ENCODE results near the gene GRIN3A.
A peak's percentile ranks its signal among the peaks of the same experiment; 100 is the strongest.
"Not testable (repeated sequence)": the region's sequence is repeated elsewhere in the genome, so short reads cannot be mapped to it uniquely, and the experiment has no call there.

GRIN3A gene

GRCh38 chr9:101738566-101739183 lies at the start of gene GRIN3A:
Gene GRIN3A (minus strand): TSS chr9:101738647. CDS start chr9:101737979, 668 bp downstream.
- DNase-seq: peak; percentile 69

- no peak for DNase-seq
These were observed 49.4 kb upstream of the GRIN3A start for GRCh38 chr9:101787891-101788290.

GRCh38 chr9:101778332-101778731 lies 39.9 kb upstream of the GRIN3A start:
- no peak for DNase-seq

- no peak for DNase-seq
These were observed 26.0 kb upstream of the GRIN3A start for GRCh38 chr9:101764472-101764871.

- DNase-seq: no peak
These were observed 20.0 kb upstream of the GRIN3A start for GRCh38 chr9:101758304-101758930.

GRCh38 chr9:101753716-101754115 lies 15.3 kb upstream of the GRIN3A start:
- DNase-seq: no peak

GRCh38 chr9:101751895-101752294 lies 13.4 kb upstream of the GRIN3A start:
- no peak for DNase-seq

GRCh38 chr9:101739311-101739710 lies 864 bp upstream of the GRIN3A start:
- no peak for DNase-seq

- peak; percentile 35 for DNase-seq
These were observed 512 bp downstream of the GRIN3A start for GRCh38 chr9:101737705-101738565.

- DNase-seq: no peak
These were observed 1.2 kb downstream of the GRIN3A start for GRCh38 chr9:101737165-101737704.

GRCh38 chr9:101736717-101737116 lies 1.7 kb downstream of the GRIN3A start:
- no peak for DNase-seq

GRCh38 chr9:101731429-101731828 lies 7.0 kb downstream of the GRIN3A start:
- no peak for DNase-seq

GRCh38 chr9:101727612-101728524 lies 10.6 kb downstream of the GRIN3A start:
- DNase-seq: peak; percentile 41

- DNase-seq: not testable (repeated sequence)
These were observed 14.2 kb downstream of the GRIN3A start for GRCh38 chr9:101724271-101724670.

GRCh38 chr9:101718192-101718591 lies 20.3 kb downstream of the GRIN3A start:
- DNase-seq: no peak

GRCh38 chr9:101716629-101717028 lies 21.8 kb downstream of the GRIN3A start:
- DNase-seq: peak; percentile 70

- DNase-seq: no peak
These were observed 27.0 kb downstream of the GRIN3A start for GRCh38 chr9:101711330-101711941.

GRCh38 chr9:101708855-101709254 lies 29.6 kb downstream of the GRIN3A start:
- no peak for DNase-seq

- DNase-seq: no peak
These were observed 30.7 kb downstream of the GRIN3A start for GRCh38 chr9:101707721-101708120.

- DNase-seq: no peak
These were observed 31.4 kb downstream of the GRIN3A start for GRCh38 chr9:101706997-101707396.

- DNase-seq: no peak
These were observed 32.1 kb downstream of the GRIN3A start for GRCh38 chr9:101706261-101706798.

All from NCI-H1105 (cell line).